GM11168 (cell line): Measurements from ENCODE around the gene NTM.

ENCODE experiments used
- in situ Hi-C: fragments of 300-500 bp; cut with MboI; formaldehyde crosslinking; loops from one replicate; pipeline ENCODE4 v1.12.0; 2022; ENCODE audit warnings: low sequenced_read_pairs; ENCODE audit not compliant: unreplicated experiment

The NTM gene

DNA sequence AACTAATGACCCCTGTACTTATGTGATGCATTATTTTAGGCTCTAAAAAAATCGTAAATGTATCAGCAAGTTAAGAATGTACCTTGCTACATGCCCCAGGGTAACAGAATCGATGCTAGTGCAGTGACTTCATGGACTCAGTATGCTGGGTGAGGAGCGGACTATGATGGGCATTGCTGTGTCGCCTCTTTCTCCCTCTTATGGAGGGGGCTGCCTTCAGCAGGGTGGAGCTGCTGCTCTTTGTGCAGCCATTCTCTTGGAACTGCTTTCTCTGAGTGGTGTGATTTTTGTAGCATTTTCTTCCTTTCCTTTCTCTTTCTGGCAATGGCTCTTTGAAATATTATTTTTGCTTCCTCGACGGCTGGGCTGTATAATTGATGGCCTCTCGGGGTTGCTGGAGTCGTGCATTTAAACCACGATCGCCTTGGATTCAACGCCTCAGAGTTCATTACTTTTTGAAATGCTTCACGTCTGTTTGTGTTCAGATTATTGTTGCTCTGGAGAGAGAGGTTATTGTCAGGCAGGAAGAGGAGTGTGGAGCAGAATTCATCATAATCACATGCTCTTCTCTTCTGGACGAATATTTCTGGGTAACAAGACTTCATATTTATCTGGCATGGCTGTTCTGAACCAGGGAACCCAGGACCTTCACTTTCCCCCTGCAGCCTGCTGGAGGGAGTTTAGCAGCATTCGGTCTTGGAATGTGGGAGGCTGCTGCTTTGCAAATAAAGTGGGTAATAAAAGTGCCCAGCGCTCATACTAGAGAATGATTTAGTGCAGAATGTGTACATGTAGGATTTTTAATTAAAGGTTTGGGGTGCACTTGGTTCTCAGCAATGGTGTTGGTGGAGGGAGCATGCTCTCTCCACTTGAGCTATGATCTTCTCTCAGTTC, 804.2 kb downstream of the NTM start:
- in situ Hi-C loops: no loop called here

- in situ Hi-C loops: no loop called here
Observed at GRCh38 chr11:132177106-132177505, 806.7 kb downstream of the NTM start.

DNA sequence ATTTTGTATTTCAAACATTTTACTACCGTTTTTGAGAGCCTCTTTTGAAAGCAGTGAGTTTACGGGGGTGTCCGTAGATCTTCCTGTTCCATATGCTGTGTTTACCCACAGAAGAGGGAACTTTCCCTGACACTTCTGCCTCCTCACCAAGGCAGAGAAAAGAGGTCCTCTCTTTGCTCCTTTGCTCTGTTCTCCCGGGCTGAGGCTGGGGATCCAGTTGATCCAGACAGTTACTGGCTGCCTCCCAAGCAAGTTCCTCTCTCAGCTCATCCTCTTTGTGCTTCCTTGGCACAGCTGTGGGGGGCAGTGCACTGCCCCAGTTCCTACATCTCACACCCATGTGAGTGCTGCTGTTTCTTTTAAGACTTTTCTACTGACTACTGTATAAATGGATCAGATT, 813.7 kb downstream of the NTM start:
- in situ Hi-C loops: no loop called here

- in situ Hi-C loops: no loop called here
Observed at GRCh38 chr11:132185726-132186592, 815.5 kb downstream of the NTM start.

- in situ Hi-C loops: no loop called here
Observed at GRCh38 chr11:132186699-132187098, 816.3 kb downstream of the NTM start.

GRCh38 chr11:132187386-132187785, 817.0 kb downstream of the NTM start:
- in situ Hi-C loops: no loop called here

DNA sequence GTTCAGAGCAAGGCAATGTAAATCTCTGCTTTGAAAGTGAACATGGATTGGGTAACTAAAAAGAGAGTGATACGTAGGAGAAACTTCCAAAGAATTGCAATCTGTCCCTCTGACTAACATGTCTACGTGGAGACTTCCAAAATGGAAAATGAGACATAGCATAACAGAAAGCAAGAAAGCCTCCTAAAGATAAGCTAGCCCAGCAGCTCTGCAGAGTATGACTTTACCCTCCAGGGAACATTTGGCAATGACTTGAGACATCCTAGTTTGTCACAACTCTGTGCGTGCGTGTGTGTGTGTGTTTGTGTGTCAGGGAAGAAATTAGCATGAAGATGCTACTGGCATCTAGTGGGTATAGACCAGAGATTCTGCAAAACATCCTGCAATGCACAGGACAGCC, 817.4 kb downstream of the NTM start:
- in situ Hi-C loops: no loop called here

- in situ Hi-C loops: no loop called here
Observed at GRCh38 chr11:132196928-132197327, 826.5 kb downstream of the NTM start.

GRCh38 chr11:132200353-132200936, 830.0 kb downstream of the NTM start:
- in situ Hi-C loops: no loop called here

DNA sequence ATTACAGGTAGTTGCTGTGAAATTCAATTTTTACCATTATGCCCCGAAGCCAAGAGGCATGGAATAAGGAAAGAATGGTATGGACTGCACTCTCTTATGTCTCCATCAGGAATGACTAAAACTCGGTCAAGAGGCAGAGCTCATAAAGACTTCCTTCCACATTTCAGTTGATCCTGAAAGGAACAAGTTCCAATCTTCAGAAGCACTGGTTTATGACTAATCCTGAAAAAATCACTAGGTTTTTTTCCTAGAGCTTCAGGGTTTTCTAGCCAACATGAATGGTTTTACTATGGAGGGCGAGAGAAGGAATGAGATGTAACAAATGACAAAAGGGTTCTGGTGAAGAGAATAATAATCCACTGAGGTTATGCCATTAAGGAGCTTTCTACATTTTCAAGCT, 832.2 kb downstream of the NTM start:
- in situ Hi-C loops: no loop called here

GRCh38 chr11:132205006-132205405, 834.6 kb downstream of the NTM start:
- in situ Hi-C loops: no loop called here

DNA sequence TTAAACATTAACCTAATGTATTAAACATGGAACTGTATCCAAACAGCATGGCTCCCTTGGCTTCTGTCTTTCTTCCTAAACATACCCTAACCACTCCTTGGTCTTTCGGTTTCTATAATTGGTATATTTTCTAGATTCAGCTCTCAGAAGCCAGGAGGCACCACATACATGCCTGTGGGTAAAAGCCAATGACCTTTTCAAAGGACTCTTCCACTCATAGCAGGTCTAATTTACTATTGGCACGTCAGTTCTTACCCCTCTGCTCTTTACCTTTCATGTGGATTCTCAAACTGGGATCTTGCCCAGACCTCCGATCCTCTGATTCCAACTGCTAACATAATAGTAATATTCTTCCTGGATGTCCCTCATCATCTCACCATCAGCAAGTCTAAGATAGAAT, 835.1 kb downstream of the NTM start:
- in situ Hi-C loops: no loop called here

DNA sequence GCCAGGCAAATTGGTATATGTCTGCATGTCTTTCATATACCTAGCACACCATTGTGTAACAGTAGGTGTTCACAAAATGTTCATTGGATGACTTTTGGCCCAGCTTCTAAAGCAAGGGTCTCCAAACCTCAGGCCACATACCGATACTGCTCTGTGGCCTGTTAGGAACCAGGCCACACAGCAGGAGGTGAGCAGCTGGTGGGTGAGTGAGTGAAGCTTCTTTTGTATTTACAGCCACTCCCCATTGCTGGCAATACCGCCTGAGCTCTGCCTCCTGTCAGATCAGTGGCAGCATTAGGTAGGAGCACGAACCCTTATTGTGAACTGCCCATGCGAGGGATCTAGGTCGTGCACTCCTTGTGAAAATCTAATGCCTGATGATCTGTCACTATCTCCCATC, 836.6 kb downstream of the NTM start:
- in situ Hi-C loops: no loop called here

- in situ Hi-C loops: no loop called here
Observed at GRCh38 chr11:132208477-132209055, 838.2 kb downstream of the NTM start.

GRCh38 chr11:132211479-132211878, 841.1 kb downstream of the NTM start:
- in situ Hi-C loops: no loop called here

DNA sequence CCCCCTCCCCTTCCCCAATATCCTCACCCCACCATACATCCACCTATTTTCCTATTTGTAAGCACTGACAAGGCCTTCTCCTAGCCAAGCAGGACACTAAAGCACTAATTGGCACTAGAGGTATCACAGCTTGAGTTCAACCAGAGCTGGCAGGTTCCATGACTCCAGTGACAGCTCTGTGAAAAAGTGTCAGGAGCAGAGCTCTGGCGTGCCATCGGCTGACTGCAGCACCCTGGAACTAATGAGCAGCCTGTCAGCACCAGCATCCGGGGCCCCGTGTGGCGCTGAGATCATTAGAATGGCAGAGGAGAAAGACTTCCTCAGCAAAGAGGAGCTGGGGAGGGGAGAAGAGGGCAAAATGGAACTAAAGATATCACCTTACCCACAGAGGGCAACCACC, 847.4 kb downstream of the NTM start:
- in situ Hi-C loops: no loop called here

GRCh38 chr11:132220474-132220873, 850.1 kb downstream of the NTM start:
- in situ Hi-C loops: no loop called here

DNA sequence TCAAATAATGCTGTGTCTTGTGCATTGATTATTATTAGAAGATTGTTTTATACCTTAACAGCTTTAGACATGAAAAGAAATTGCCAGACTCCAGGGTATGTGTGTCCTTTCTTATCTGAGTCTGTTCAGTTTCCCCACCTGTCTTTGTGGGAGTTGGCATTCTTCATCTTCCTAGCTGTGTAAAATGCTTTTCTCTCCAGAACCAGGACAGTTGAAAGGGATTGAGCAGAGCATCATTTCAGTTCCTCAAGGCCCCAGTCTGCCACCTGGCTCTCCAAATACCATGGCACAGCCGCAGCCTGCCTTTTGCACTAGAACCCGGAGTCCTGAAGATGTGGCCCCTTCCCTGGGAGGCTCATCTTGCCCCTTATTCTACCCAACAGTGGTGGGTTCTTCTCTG, 851.9 kb downstream of the NTM start:
- in situ Hi-C loops: no loop called here

GRCh38 chr11:132226522-132226921, 856.1 kb downstream of the NTM start:
- in situ Hi-C loops: no loop called here

DNA sequence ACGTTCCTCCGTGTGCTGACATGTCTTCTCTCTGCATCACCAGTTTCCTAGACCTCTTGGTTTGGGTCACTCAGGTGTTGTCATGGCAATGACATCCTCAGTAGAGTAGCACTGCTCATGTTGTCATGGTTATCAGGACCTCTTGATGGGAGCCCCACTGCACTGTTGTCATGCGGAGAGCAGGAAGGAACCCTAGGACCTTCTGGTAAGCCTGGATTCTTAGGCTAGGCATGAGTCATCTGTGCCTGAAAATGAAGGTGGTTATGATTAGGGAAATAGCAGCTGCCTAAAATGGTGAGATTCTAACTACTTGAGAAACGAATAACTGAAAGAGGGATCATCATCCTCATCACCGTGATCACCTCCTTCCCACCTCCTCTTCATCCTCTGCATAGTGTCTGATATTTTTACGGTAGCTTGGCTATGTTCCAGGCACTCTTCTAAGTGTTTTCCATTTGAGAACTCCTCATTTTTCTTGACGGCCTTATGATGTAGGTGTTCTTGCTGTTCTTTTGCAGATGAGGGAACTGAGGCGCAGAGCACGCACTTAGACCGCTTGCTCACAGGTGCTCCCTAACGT, 858.4 kb downstream of the NTM start:
- in situ Hi-C loops: no loop called here
